Measurements from ENCODE around the gene TMEM150C. TPM values are rescaled to one million over a fixed set of nuclear protein-coding genes. Genes with fewer than 3 reads are reported as not detected.

TMEM150C gene
- total RNA-seq, 1 donor from 2014 or later = 8.5 TPM

- Mint-ChIP-seq H3K27me3 (ENCODE audit: low read depth) (no peaks in the 10 kb centered on the region), H3K27ac (ENCODE audit: unreplicated experiment) (no peak overlapping the region), H3K4me3 (no peak overlapping the region), H3K4me1 (peaks cover 18% of the 10 kb centered on the region), H3K36me3 (ENCODE audit: low read depth) (no peaks in the 10 kb centered on the region), H3K9me3 (no peaks in the 10 kb centered on the region)
- no peak for DNase-seq (ENCODE audit: low read depth, low spot score)
- no peak for TF ChIP-seq CTCF (conservative IDR thresholded peaks at IDR 0.05)
Observed at GRCh38 chr4:82525307-82525911, 36.4 kb downstream of the TMEM150C start.

GRCh38 chr4:82524570-82525152 is 37.1 kb downstream of the TMEM150C start:
- Mint-ChIP-seq H3K36me3 (ENCODE audit: low read depth) (no peaks in the 10 kb centered on the region), H3K27ac (ENCODE audit: unreplicated experiment) (no peak overlapping the region), H3K4me1 (peaks cover 18% of the 10 kb centered on the region), H3K4me3 (no peak overlapping the region), H3K9me3 (no peaks in the 10 kb centered on the region), H3K27me3 (ENCODE audit: low read depth) (no peaks in the 10 kb centered on the region)
- no peak for TF ChIP-seq CTCF (conservative IDR thresholded peaks at IDR 0.05)
- no peak for DNase-seq (ENCODE audit: low read depth, low spot score)

GRCh38 chr4:82523179-82523578 is 38.6 kb downstream of the TMEM150C start:
- H3K9me3 Mint-ChIP-seq = no peaks in the 10 kb centered on the region
- H3K27ac Mint-ChIP-seq (ENCODE audit: unreplicated experiment) = no peak overlapping the region
- H3K36me3 Mint-ChIP-seq (ENCODE audit: low read depth) = no peaks in the 10 kb centered on the region
- DNase-seq (ENCODE audit: low read depth, low spot score) = no peak
- TF ChIP-seq CTCF (conservative IDR thresholded peaks at IDR 0.05) = no peak
- no peak overlapping the region for H3K4me3 Mint-ChIP-seq
- H3K4me1 Mint-ChIP-seq = peaks cover 18% of the 10 kb centered on the region
- no peaks in the 10 kb centered on the region for H3K27me3 Mint-ChIP-seq (ENCODE audit: low read depth)

GRCh38 chr4:82522472-82522871 is 39.3 kb downstream of the TMEM150C start:
- no peak for DNase-seq (ENCODE audit: low read depth, low spot score)
- no peaks in the 10 kb centered on the region for H3K36me3 Mint-ChIP-seq (ENCODE audit: low read depth)
- TF ChIP-seq CTCF (conservative IDR thresholded peaks at IDR 0.05) = no peak
- no peaks in the 10 kb centered on the region for H3K27me3 Mint-ChIP-seq (ENCODE audit: low read depth)
- H3K9me3 Mint-ChIP-seq = no peaks in the 10 kb centered on the region
- no peak overlapping the region for H3K4me3 Mint-ChIP-seq
- H3K4me1 Mint-ChIP-seq = peaks cover 18% of the 10 kb centered on the region
- H3K27ac Mint-ChIP-seq (ENCODE audit: unreplicated experiment) = no peak overlapping the region

- Mint-ChIP-seq H3K27ac (ENCODE audit: unreplicated experiment) (no peak overlapping the region), H3K9me3 (no peaks in the 10 kb centered on the region), H3K4me1 (peaks cover 18% of the 10 kb centered on the region), H3K27me3 (ENCODE audit: low read depth) (no peaks in the 10 kb centered on the region), H3K4me3 (no peak overlapping the region), H3K36me3 (ENCODE audit: low read depth) (no peaks in the 10 kb centered on the region)
- DNase-seq (ENCODE audit: low read depth, low spot score) = no peak
- no peak for TF ChIP-seq CTCF (conservative IDR thresholded peaks at IDR 0.05)
Observed at GRCh38 chr4:82521283-82521682, 40.5 kb downstream of the TMEM150C start.

Data from neural crest cell (in vitro differentiated cells).